GM12878 (cell line): ENCODE data around the gene H1-8.

Source experiments
- ATF3 ChIP-seq: IDR thresholded peaks from 2 replicates; pipeline ENCODE4 v1.6.1; 2011; ENCODE audit warnings: low read depth, mild to moderate bottlenecking, low read length, moderate library complexity, borderline replicate concordance; ENCODE audit errors: extremely low read depth
- HSF1 ChIP-seq: fragments of 150-350 bp; IDR thresholded peaks from 2 replicates; pipeline ENCODE4 v1.6.1; 2014; ENCODE audit warnings: mild to moderate bottlenecking, low read depth, low read length
- MTA2 ChIP-seq: fragments of 450-650 bp; IDR thresholded peaks from 2 replicates; pipeline ENCODE4 v1.6.1; 2016; ENCODE audit warnings: low read depth, mild to moderate bottlenecking, moderate library complexity
- MYB ChIP-seq: fragments of 150-350 bp; IDR thresholded peaks from 2 replicates; pipeline ENCODE4 v1.6.1; 2014; ENCODE audit warnings: mild to moderate bottlenecking, low read depth, low read length, borderline replicate concordance
- NFYB ChIP-seq: IDR thresholded peaks from 2 replicates; pipeline ENCODE4 v1.6.1; 2011; ENCODE audit warnings: low read depth, mild to moderate bottlenecking, low read length, improper control_type of control experiment, moderate library complexity; ENCODE audit not compliant: insufficient read depth
- PBX3 ChIP-seq: IDR thresholded peaks from 2 replicates; pipeline ENCODE4 v1.6.1; 2011; ENCODE audit warnings: mild to moderate bottlenecking, low read depth, low read length, moderate library complexity; ENCODE audit not compliant: insufficient replicate concordance
- POLR2A ChIP-seq: IDR thresholded peaks from 2 replicates; pipeline ENCODE4 v1.6.1; 2011; ENCODE audit warnings: low read depth, mild to moderate bottlenecking, low read length
- POLR2AphosphoS5 ChIP-seq: IDR thresholded peaks from 2 replicates; pipeline ENCODE4 v1.6.1; 2011; ENCODE audit warnings: mild to moderate bottlenecking, low read length, inconsistent platforms
- RBBP5 ChIP-seq: fragments of 200-600 bp; sonication (generic); conservative IDR thresholded peaks from 2 replicates; pipeline ENCODE4 v1.6.1; 2016
- TBL1XR1 ChIP-seq: IDR thresholded peaks from 2 replicates; pipeline ENCODE4 v1.6.1; 2012; ENCODE audit warnings: low read depth, low read length, improper control_type of control experiment

- TF ChIP-seq HSF1 (no peak), POLR2A (no peak), MYB (no peak), TBL1XR1 (no peak), ATF3 (no peak), PBX3 (no peak), POLR2AphosphoS5 (no peak), RBBP5 (no peak), NFYB (no peak), MTA2 (no peak)
These were observed 8.4 kb upstream of the H1-8 start for GRCh38 chr3:129534428-129535027.
